ENCODE measurements around the gene WHRN. TPM values are rescaled to one million over a fixed set of nuclear protein-coding genes. Genes with fewer than 3 reads are reported as not detected.

Gene WHRN
- total and polyA plus RNA-seq, 2 of the 8 experiments (the other 6 are each of a cell fraction or from before 2014, with no cell fraction given): 4.4 to 7.7 TPM

GRCh38 chr9:114526807-114527206 is 21.5 kb upstream of the WHRN start:
- FAIRE-seq: no peak
- no peak overlapping the region for H4K8ac ChIP-seq (ENCODE audit: extremely low read depth, insufficient read depth, low read length)

More at GRCh38 chr9:114526807-114527206, 21.5 kb upstream of the WHRN start:
- Histone ChIP-seq H3K14ac (ENCODE audit: insufficient read length) (no peak overlapping the region), H3K4me1 (replicated peaks in 1 of 4; ENCODE audit: control insufficient read depth in 3 of 4, insufficient read depth in 4 of 4, low read length in 3 of 4) (no peaks in the 10 kb centered on the region), H2AK5ac (ENCODE audit: low read depth, low read length) (no peak overlapping the region), H2AFZ (ENCODE audit: low read length) (no peak overlapping the region), H3K23me2 (ENCODE audit: low read depth, low read length) (0 out of 2 replicates have a peak, but pooled peaks cover 2% of the 10 kb centered on the region), H4K20me1 (replicated peaks in 1 of 2; ENCODE audit: control insufficient read depth in 1 of 2, insufficient read depth in 2 of 2, low read length in 2 of 2) (no peaks in the 10 kb centered on the region), H3K9me3 (ENCODE audit: insufficient read depth in 2 of 2, low read depth in 1 of 2, low read length in 1 of 2) (no peaks in the 10 kb centered on the region), H3K56ac (replicated peaks; ENCODE audit: insufficient read length, low read depth, low read length) (no peak overlapping the region), H2BK12ac (ENCODE audit: low read depth, low read length) (no peak overlapping the region), H2BK120ac (replicated peaks; ENCODE audit: low read depth, low read length) (no peak overlapping the region), H3K9ac (replicated peaks in 1 of 4; ENCODE audit: extremely low read depth in 1 of 4, low read depth in 3 of 4, low read length in 3 of 4) (no peak overlapping the region), H4K91ac (replicated peaks; ENCODE audit: insufficient read length, low read length) (no peak overlapping the region), H3K27ac (ENCODE audit: low read depth, low read length) (no peak overlapping the region), H3K23ac (ENCODE audit: insufficient read length) (no peak overlapping the region), H3K4me3 (ENCODE audit: extremely low read depth in 1 of 4, insufficient read depth in 2 of 4, low read depth in 3 of 4, low read length in 4 of 4) (no peak overlapping the region), H2BK20ac (ENCODE audit: low read length) (no peak overlapping the region), H3K36me3 (ENCODE audit: control insufficient read depth in 2 of 4, insufficient read depth in 4 of 4, low read length in 3 of 4) (no peaks in the 10 kb centered on the region), H3K27me3 (replicated peaks in 1 of 4; ENCODE audit: control insufficient read depth in 3 of 4, extremely low read depth in 1 of 4, insufficient read depth in 3 of 4, low read length in 3 of 4) (no peaks in the 10 kb centered on the region; a peak in 1 of 7 replicates), H2BK15ac (ENCODE audit: low read length) (no peak overlapping the region), H3K4me2 (ENCODE audit: insufficient read depth in 1 of 2, low read depth in 2 of 2, low read length in 2 of 2) (no peak overlapping the region), H2BK5ac (ENCODE audit: low read depth, low read length) (no peak overlapping the region), H3K79me2 (ENCODE audit: control insufficient read depth in 1 of 2, insufficient read depth in 2 of 2, low read length in 2 of 2) (no peaks in the 10 kb centered on the region), H4K5ac (ENCODE audit: insufficient read length, low read depth, low read length) (no peak overlapping the region), H3K4ac (replicated peaks; ENCODE audit: insufficient read length, low read depth, low read length) (no peak overlapping the region), H3K79me1 (ENCODE audit: low read depth, low read length) (no peaks in the 10 kb centered on the region), H3K18ac (ENCODE audit: extremely low read depth, low read length) (no peak overlapping the region)
- WGBS, 2 experiments (ENCODE audit: extremely low coverage in 1 of 2, insufficient coverage in 1 of 2, insufficient read length in 1 of 2, insufficient replicate concordance in 2 of 2, low coverage in 1 of 2, low lambda C conversion rate in 2 of 2, missing lambda C conversion rate in 1 of 2): 84% methylated on average over 2 of the region's 2 CpGs; no CpG with 5 or more reads in 1 of the 2 experiments
- TF ChIP-seq KDM5A (IDR thresholded peaks at IDR 0.05; ENCODE audit: low read length): no peak
- no peak for TF ChIP-seq NANOG (IDR thresholded peaks at IDR 0.05; ENCODE audit: insufficient read depth, low read depth, low read length, poor library complexity, severe bottlenecking)
- no peak for TF ChIP-seq POLR2A (IDR thresholded peaks at IDR 0.05; ENCODE audit: control extremely low read depth in 1 of 2, low read depth in 2 of 2, low read length in 2 of 2)
- no peak for TF ChIP-seq SIN3A (conservative IDR thresholded peaks at IDR 0.05 in 1 of 2, IDR thresholded peaks at IDR 0.05 in 1 of 2; ENCODE audit: low read depth in 1 of 2, low read length in 2 of 2)
- no peak for TF ChIP-seq SIX5 (IDR thresholded peaks at IDR 0.05; ENCODE audit: low read depth, low read length)
- no peak for TF ChIP-seq KDM4A (IDR thresholded peaks at IDR 0.05; ENCODE audit: low read depth, low read length, severe bottlenecking)
- no peak for TF ChIP-seq KDM1A (IDR thresholded peaks at IDR 0.05; ENCODE audit: borderline replicate concordance, low read length)
- no peak for TF ChIP-seq RNF2 (IDR thresholded peaks at IDR 0.05; ENCODE audit: borderline replicate concordance, low read depth, low read length, missing control alignments, poor library complexity, severe bottlenecking)
- TF ChIP-seq TEAD4 (IDR thresholded peaks at IDR 0.05; ENCODE audit: low read depth, low read length): no peak
- no peak for TF ChIP-seq ZNF274 (IDR thresholded peaks at IDR 0.05; ENCODE audit: borderline replicate concordance, extremely low read depth, low read length)
- no peak for TF ChIP-seq POLR2AphosphoS5 (IDR thresholded peaks at IDR 0.05; ENCODE audit: low read depth, low read length)
- no peak for TF ChIP-seq TBP (IDR thresholded peaks at IDR 0.05; ENCODE audit: low read depth, low read length)
- no peak for TF ChIP-seq GABPA (IDR thresholded peaks at IDR 0.05; ENCODE audit: borderline replicate concordance, insufficient read depth, low read length)
- no peak for TF ChIP-seq SP2 (IDR thresholded peaks at IDR 0.05; ENCODE audit: low read length)
- POLR2A ChIA-PET (ENCODE audit: partially characterized antibody): no interaction called here
- CTCF ChIA-PET (ENCODE audit: partially characterized antibody): interaction anchor here (0.7 to 2.0 kb wide), 6 partner anchors 10 to 135 kb away, joined by 3 to 6 read pairs (median 4); no protein-coding TSS in a partner anchor
- no peak for DNase-seq (ENCODE audit: low read depth in 1 of 2, low spot score in 2 of 2)

All from H1 (cell line).